Activated B cell treated with CpG ODN at 0.5 μM for 24 hours (primary cell): ENCODE results near the gene SPATS2. TPM values are rescaled to one million over a fixed set of nuclear protein-coding genes. Genes with fewer than 3 reads are reported as not detected.

Experiments
- ATAC-seq: fragments of 200-7000 bp; cut with Tn5 transposase; one replicate; pipeline ENCODE4 v1.10.0; 2021; ENCODE audit warnings: low read depth, mild to moderate bottlenecking, moderate library complexity
- CTCF ChIA-PET: fragments of 350-600 bp; sonication (Branson Sonifier 250); formaldehyde crosslinking; loops from one replicate; lab custom pipeline; 2021; ENCODE audit warnings: antibody characterized with exemption; lab: Charles Lee
- POLR2A ChIA-PET: fragments of 350-600 bp; sonication (Branson Sonifier 250); formaldehyde crosslinking; loops from one replicate; lab custom pipeline; 2021; ENCODE audit warnings: antibody characterized with exemption; lab: Charles Lee
- DNase-seq: peaks from one replicate; pipeline ENCODE4 v3.0.0; 2022
- H3K27ac Mint-ChIP-seq: one replicate; pipeline ENCODE4 v1.8.0; 2020; ENCODE audit warnings: mixed read lengths
- H3K27me3 Mint-ChIP-seq: one replicate; pipeline ENCODE4 v1.8.0; 2021; ENCODE audit warnings: mixed read lengths
- H3K36me3 Mint-ChIP-seq: one replicate; pipeline ENCODE4 v1.8.0; 2021; ENCODE audit warnings: low read depth, mixed read lengths
- H3K4me1 Mint-ChIP-seq: one replicate; pipeline ENCODE4 v1.8.0; 2021; ENCODE audit warnings: mixed read lengths
- H3K4me3 Mint-ChIP-seq: one replicate; pipeline ENCODE4 v1.8.0; 2020; ENCODE audit warnings: mild to moderate bottlenecking, mixed read lengths
- H3K9me3 Mint-ChIP-seq: one replicate; pipeline ENCODE4 v1.8.0; 2020; ENCODE audit warnings: mixed read lengths
- intact Hi-C: fragments of 100-400 bp; cut with micrococcal nuclease; formaldehyde crosslinking; loops from one replicate; pipeline ENCODE4 v1.15.1; 2024
- total RNA-seq: library from RNA; stranded (reverse); gene quantifications from 2 replicates; pipeline ENCODE4 v1.2.3, GENCODE V29; 2022
- TF ChIP-seq, protein P1 (sequence below): fragments of 200-600 bp; IDR thresholded peaks from one replicate; pipeline ENCODE4 v1.8.0; 2022; ENCODE audit warnings: antibody characterized with exemption, mild to moderate bottlenecking

Gene SPATS2
- total RNA-seq, 1 donor from 2014 or later = 18.9 TPM

DNA sequence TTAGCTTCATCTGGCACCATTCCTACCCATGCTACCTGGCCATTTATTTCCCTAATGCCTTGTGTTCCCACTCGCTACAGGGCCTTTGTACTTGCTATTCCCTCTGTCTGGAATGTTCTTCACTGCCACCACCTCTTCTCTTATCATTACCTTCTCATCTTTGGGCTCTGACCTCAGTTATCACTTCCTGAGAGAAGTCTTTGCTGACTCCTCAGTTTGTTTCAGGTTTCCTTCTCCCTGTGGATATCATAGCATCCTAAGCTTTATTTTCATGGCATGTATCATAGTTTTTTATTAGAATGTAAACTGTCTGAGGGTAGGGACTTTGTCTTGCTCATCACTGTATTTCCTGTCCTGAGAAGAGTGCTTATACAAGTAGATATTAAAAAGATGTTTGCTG is 29.7 kb downstream of the SPATS2 start:
- Mint-ChIP-seq H3K27ac (no peak overlapping the region), H3K4me3 (no peak overlapping the region), H3K4me1 (no peaks in the 10 kb centered on the region), H3K9me3 (no peaks in the 10 kb centered on the region), H3K27me3 (no peaks in the 10 kb centered on the region), H3K36me3 (no peaks in the 10 kb centered on the region)
- ATAC-seq (no peak), DNase-seq (no peak)
- TF ChIP-seq, protein P1, sequence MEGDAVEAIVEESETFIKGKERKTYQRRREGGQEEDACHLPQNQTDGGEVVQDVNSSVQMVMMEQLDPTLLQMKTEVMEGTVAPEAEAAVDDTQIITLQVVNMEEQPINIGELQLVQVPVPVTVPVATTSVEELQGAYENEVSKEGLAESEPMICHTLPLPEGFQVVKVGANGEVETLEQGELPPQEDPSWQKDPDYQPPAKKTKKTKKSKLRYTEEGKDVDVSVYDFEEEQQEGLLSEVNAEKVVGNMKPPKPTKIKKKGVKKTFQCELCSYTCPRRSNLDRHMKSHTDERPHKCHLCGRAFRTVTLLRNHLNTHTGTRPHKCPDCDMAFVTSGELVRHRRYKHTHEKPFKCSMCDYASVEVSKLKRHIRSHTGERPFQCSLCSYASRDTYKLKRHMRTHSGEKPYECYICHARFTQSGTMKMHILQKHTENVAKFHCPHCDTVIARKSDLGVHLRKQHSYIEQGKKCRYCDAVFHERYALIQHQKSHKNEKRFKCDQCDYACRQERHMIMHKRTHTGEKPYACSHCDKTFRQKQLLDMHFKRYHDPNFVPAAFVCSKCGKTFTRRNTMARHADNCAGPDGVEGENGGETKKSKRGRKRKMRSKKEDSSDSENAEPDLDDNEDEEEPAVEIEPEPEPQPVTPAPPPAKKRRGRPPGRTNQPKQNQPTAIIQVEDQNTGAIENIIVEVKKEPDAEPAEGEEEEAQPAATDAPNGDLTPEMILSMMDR = no peak
- intact Hi-C loops = no loop called here
- ChIA-PET POLR2A (no interaction called here), CTCF (no interaction called here)

DNA sequence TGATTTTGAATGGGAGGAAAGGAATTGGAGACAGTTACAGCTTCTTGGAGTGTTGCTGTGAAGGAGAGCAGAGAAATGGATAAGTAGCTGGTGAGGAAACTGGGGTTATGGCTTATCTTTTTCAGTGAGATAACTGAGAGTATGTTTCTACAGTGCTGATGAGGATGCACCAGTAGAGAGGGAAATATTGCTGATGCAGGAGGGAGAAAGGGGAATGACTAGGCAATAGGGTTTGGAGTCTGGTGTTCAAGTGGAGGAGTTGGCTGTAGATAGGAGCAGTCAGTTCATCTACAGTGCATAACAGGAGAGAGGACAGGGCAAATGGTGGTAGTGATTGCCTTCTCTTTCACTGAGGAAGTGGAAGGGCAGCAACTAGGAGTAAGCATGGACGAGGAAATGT is 33.0 kb downstream of the SPATS2 start:
- DNase-seq (no peak), ATAC-seq (no peak)
- H3K27ac Mint-ChIP-seq = no peak overlapping the region
- POLR2A ChIA-PET = no interaction called here
- no peaks in the 10 kb centered on the region for H3K9me3 Mint-ChIP-seq
- TF ChIP-seq, protein P1 = no peak
- no peaks in the 10 kb centered on the region for H3K4me1 Mint-ChIP-seq
- H3K36me3 Mint-ChIP-seq = no peaks in the 10 kb centered on the region
- CTCF ChIA-PET = interaction anchor here (1.0 to 1.2 kb wide), 2 partner anchors 42 to 178 kb away, joined by 3 read pairs; no protein-coding TSS in a partner anchor
- intact Hi-C loops = no loop called here
- H3K27me3 Mint-ChIP-seq = no peaks in the 10 kb centered on the region
- H3K4me3 Mint-ChIP-seq = no peak overlapping the region

DNA sequence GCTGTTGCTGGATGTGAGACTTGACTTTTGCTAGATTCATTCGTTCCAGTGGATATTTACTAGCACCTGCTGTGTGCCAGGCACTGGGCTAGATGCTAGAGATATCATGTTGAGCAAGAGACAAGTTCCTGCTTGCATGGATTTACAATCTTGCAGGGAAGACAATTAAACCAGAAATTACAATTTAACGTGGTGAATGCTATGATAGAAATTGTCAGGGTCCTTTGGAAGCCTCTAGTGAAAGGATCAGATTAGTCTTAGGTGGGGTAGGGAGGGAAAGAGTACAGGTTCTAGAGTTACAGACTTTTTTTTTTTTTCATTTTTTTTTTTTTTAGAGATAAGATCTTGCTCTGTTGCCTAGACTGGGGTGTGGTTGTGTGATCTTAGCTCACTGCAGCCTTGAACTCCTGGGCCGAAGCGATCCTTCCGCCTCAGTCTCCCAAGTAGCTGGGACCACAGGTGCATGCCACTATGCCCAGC is 36.7 kb downstream of the SPATS2 start:
- ATAC-seq (no peak), DNase-seq (no peak)
- Mint-ChIP-seq H3K36me3 (peaks cover 2% of the 10 kb centered on the region), H3K4me1 (no peaks in the 10 kb centered on the region), H3K27ac (no peak overlapping the region), H3K9me3 (no peaks in the 10 kb centered on the region), H3K27me3 (no peaks in the 10 kb centered on the region), H3K4me3 (no peak overlapping the region)
- TF ChIP-seq, protein P1 = no peak
- intact Hi-C loops = no loop called here
- POLR2A ChIA-PET = interaction anchor here (0.7 kb wide), 3 partner anchors 28 to 1815 kb away, joined by 3 to 7 read pairs (median 3); no protein-coding TSS in a partner anchor
- CTCF ChIA-PET = interaction anchor here (1.5 kb wide), 1 partner anchor 45 kb away, joined by 4 read pairs; no protein-coding TSS in a partner anchor

DNA sequence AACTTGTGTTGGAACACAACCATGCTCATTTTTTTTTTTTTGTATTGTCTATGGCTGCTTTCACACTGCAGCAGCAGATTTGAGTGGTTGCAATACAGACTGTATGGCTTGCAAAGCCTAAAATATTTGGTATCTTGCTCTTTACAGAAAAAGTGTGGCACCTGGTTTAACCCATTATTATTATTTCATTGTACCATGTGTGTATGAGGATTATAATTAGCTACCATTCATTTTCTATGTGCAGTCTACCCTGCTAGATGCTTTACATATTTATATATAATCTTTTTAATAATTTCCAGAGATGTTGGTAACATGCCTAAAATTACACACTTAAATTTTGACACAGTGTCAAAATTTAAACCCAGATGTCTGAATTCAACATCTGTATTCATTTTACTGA is 37.7 kb downstream of the SPATS2 start:
- intact Hi-C loops = no loop called here
- ChIA-PET POLR2A (no interaction called here), CTCF (interaction anchor here (1.2 to 1.5 kb wide), 2 partner anchors 16 to 46 kb away, joined by 3 to 4 read pairs; no protein-coding TSS in a partner anchor)
- Mint-ChIP-seq H3K27ac (no peak overlapping the region), H3K27me3 (no peaks in the 10 kb centered on the region), H3K9me3 (no peaks in the 10 kb centered on the region), H3K4me3 (no peak overlapping the region), H3K4me1 (no peaks in the 10 kb centered on the region), H3K36me3 (peaks cover 2% of the 10 kb centered on the region)
- ATAC-seq = no peak
- TF ChIP-seq, protein P1 = no peak
- DNase-seq = no peak

DNA sequence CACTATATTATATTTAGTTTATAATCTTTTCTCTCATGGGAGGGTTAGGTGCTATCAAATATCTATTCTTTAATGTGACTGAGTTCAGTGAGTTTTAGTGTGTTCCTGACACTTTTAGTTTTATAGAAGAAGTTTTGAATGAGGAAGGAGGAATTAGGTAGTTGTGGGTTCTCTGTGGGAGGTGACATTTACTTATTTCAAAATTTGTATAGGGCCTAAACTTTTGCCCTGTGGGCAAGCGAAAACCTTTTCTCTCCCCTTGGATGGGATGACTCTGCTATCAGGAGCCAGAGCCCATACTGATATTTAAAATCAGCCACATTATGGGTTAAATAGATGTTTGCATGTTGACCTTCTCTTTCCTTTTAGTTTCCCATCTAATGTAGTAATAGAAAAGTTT is 43.6 kb downstream of the SPATS2 start:
- CTCF ChIA-PET = no interaction called here

More for the DNA sequence above, 43.6 kb downstream of the SPATS2 start:
- Mint-ChIP-seq H3K4me3 (no peak overlapping the region), H3K27me3 (no peaks in the 10 kb centered on the region), H3K4me1 (peaks cover 5% of the 10 kb centered on the region), H3K36me3 (peaks cover 2% of the 10 kb centered on the region), H3K27ac (no peak overlapping the region), H3K9me3 (no peaks in the 10 kb centered on the region)
- TF ChIP-seq, protein P1 = no peak
- POLR2A ChIA-PET = no interaction called here
- ATAC-seq = no peak
- no peak for DNase-seq
- intact Hi-C loops = no loop called here
